Upper lobe of right lung (tissue), 1 donor: ENCODE measurements around the gene VPS13D. TPM values are rescaled to one million over a fixed set of nuclear protein-coding genes. Genes with fewer than 3 reads are reported as not detected.

Experiments
- ATAC-seq: fragments of 200-7000 bp; cut with Tn5 transposase; one replicate; pipeline ENCODE4 v1.9.1; 2020; ENCODE audit warnings: mild to moderate bottlenecking, moderate library complexity
- DNase-seq: peaks from one replicate; pipeline ENCODE4 v3.0.0-alpha.2; 2020
- H3K27ac ChIP-seq: fragments of 200-600 bp; one replicate; pipeline ENCODE4 v1.8.0; 2022
- H3K27me3 ChIP-seq: fragments of 200-600 bp; one replicate; pipeline ENCODE4 v1.8.0; 2022; ENCODE audit warnings: mild to moderate bottlenecking
- H3K36me3 ChIP-seq: fragments of 200-600 bp; one replicate; pipeline ENCODE4 v1.8.0; 2022
- H3K4me1 ChIP-seq: fragments of 200-600 bp; one replicate; pipeline ENCODE4 v1.8.0; 2022
- H3K4me3 ChIP-seq: fragments of 200-600 bp; one replicate; pipeline ENCODE4 v1.8.0; 2022; ENCODE audit warnings: mild to moderate bottlenecking
- H3K9me3 ChIP-seq: fragments of 200-600 bp; one replicate; pipeline ENCODE4 v1.8.0; 2022
- CTCF ChIP-seq: fragments of 200-600 bp; IDR thresholded peaks from one replicate; pipeline ENCODE4 v1.8.0; 2022; ENCODE audit warnings: antibody characterized with exemption
- intact Hi-C: fragments of 100-400 bp; cut with DNase I; formaldehyde crosslinking; loops from one replicate; pipeline ENCODE4 v1.11.0; 2022
- total RNA-seq: library from RNA; stranded (reverse); fragmentation: NEBNext Ultra II Directional; extraction: Animal tissue kit (Norgen Biotek cat#: 25700); gene quantifications from one replicate; pipeline ENCODE4 v1.2.1, GENCODE V29; 2021
- donor health status: DM: no; HTN: yes; CAD: no; lungs with severe emphysema.

VPS13D gene
- total RNA-seq, 1 donor from 2014 or later, result 74.7 TPM

DNA sequence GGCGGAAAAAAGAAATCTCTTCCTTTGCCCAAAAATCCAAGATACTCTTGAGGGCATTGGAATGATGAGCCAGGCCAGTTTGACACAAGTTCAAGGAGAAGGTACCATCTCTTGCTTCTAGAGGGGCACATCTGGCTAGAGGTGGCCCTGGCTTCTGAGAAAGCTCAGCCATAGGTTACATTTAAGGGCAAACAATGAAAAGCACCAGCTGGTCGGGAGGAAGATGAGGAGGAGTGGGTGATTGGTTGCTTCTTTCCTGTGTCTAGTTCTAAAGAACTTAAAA, 256.2 kb downstream of the VPS13D start:
- no peaks in the 10 kb centered on the region for H3K9me3 ChIP-seq
- H3K27ac ChIP-seq, result peak overlapping the region; percentile 9
- intact Hi-C loops, result no loop called here
- H3K36me3 ChIP-seq, result no peaks in the 10 kb centered on the region
- H3K4me3 ChIP-seq, result no peak overlapping the region
- H3K4me1 ChIP-seq, result peaks cover 28% of the 10 kb centered on the region
- no peak for ATAC-seq
- no peaks in the 10 kb centered on the region for H3K27me3 ChIP-seq
- no peak for TF ChIP-seq CTCF
- DNase-seq, result no peak

DNA sequence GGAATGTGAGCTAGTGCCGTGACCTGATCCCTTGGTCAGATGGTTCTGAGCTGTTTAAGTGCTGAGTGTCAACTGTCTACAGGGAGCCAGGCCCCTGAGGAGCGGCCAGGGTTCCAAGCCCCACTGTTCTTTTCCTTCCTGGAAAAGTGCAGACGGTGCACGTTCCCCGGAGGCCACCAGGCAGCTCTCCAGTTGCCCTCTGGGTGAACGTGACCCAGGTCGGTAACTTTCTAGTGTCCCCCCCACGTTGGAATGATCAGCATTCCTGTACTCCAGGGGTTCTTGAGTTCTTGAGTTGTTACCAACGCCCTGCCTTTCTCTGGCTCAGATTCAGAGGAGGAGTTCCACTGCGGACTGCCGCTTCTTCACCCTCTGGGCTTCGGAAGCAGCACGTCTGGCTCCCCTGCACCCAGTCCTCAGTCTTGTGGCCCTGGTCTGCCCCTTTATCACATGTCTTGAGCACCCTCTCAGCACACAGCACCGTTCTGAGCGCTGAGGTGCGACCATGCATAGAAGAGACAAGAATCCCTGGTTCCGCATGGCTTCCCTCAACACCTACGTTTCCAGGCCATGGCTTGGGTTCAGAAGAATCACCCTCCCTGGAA, 256.7 kb downstream of the VPS13D start:
- Histone ChIP-seq H3K9me3 (no peaks in the 10 kb centered on the region), H3K27me3 (no peaks in the 10 kb centered on the region), H3K4me3 (no peak overlapping the region), H3K36me3 (no peaks in the 10 kb centered on the region), H3K27ac (peak overlapping the region; percentile 9), H3K4me1 (peaks cover 23% of the 10 kb centered on the region)
- TF ChIP-seq CTCF, result peak; percentile 7
- DNase-seq, result peak; percentile 84
- peak; percentile 95 for ATAC-seq
- intact Hi-C loops, result no loop called here

DNA sequence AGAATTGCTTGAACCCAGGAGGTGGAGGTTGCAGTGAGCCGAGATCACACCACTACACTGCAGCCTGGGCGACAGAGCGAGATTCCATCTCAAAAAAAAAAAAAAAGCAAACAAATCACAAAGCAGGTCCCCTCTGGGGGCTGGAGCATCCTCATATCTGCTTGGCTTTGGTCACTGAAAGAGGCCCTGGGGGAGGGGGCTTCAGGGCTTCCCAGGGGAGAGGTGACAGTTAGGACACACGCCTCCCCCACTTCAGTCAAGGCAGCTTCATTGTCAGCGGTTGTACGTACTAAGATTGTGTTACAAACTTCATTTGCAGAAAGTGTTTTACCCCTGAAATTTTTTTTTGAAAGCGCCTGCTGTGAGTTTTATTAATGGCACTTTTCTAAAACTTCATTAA, 257.7 kb downstream of the VPS13D start:
- Histone ChIP-seq H3K4me3 (no peak overlapping the region), H3K9me3 (no peaks in the 10 kb centered on the region), H3K27ac (no peak overlapping the region), H3K4me1 (peaks cover 23% of the 10 kb centered on the region), H3K27me3 (no peaks in the 10 kb centered on the region), H3K36me3 (no peaks in the 10 kb centered on the region)
- intact Hi-C loops, result no loop called here
- no peak for TF ChIP-seq CTCF
- ATAC-seq (no peak), DNase-seq (no peak)

DNA sequence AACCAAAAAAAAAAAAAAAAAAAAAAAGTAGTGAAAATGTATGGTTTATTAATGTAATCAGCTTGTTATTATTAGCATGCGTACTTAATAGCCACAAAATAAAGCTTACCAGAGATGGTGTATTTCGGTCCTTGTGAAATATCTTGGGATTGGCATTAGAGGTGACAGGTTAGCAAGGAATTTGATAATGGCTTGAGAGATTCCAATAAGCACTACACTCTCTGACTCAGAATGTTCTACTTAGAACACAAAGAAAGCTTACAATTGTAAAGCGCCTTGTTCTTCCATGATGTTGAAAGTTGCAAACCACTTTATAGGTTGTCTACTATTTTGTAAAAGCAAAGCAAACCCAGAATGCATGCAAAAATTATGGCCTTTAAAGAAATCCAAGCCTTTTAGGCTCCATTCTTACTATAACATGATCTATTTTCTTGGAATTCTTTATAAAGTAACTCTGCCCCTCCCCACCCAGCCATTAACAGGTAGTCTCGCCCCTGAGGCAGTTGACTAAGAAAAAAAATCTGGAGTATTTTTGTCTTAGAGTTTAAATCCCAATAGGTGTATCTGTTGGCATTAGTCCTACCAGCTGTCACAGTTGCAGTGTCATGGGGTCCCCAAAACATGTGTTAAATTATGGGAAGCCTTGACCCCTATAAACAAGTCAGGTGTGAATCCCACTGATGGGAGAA, 259.0 kb downstream of the VPS13D start:
- peaks cover 23% of the 10 kb centered on the region for H3K4me1 ChIP-seq
- H3K27ac ChIP-seq, result no peak overlapping the region
- intact Hi-C loops, result no loop called here
- DNase-seq (no peak), ATAC-seq (no peak)
- H3K36me3 ChIP-seq, result no peaks in the 10 kb centered on the region
- no peak overlapping the region for H3K4me3 ChIP-seq
- no peaks in the 10 kb centered on the region for H3K9me3 ChIP-seq
- TF ChIP-seq CTCF, result no peak
- no peaks in the 10 kb centered on the region for H3K27me3 ChIP-seq

- H3K4me1 ChIP-seq, result peaks cover 16% of the 10 kb centered on the region
- H3K9me3 ChIP-seq, result no peaks in the 10 kb centered on the region
- H3K27me3 ChIP-seq, result no peaks in the 10 kb centered on the region
- no peak overlapping the region for H3K27ac ChIP-seq
- intact Hi-C loops, result no loop called here
- ATAC-seq, result no peak
- no peak overlapping the region for H3K4me3 ChIP-seq
- no peaks in the 10 kb centered on the region for H3K36me3 ChIP-seq
- no peak for TF ChIP-seq CTCF
- DNase-seq, result no peak
These were observed 260.8 kb downstream of the VPS13D start for GRCh38 chr1:12490532-12491142.
